ENCODE data around the gene PTPRN2.

The PTPRN2 gene

GRCh38 chr7:158498443-158499081 is 89.1 kb downstream of the PTPRN2 start:
- no peak for FAIRE-seq
- no peak for DNase-seq (ENCODE audit: insufficient read length, low spot score)

GRCh38 chr7:158497627-158498026 is 90.0 kb downstream of the PTPRN2 start:
- DNase-seq (ENCODE audit: insufficient read length, low spot score), result no peak
- no peak for FAIRE-seq

- peak; percentile 53 for DNase-seq (ENCODE audit: insufficient read length, low spot score)
- FAIRE-seq, result no peak
These were observed 91.8 kb downstream of the PTPRN2 start for GRCh38 chr7:158495786-158496185.

GRCh38 chr7:158495216-158495615 is 92.4 kb downstream of the PTPRN2 start:
- DNase-seq (ENCODE audit: insufficient read length, low spot score), result no peak
- FAIRE-seq, result no peak

GRCh38 chr7:158494643-158495042 is 93.0 kb downstream of the PTPRN2 start:
- no peak for DNase-seq (ENCODE audit: insufficient read length, low spot score)
- FAIRE-seq, result no peak

- FAIRE-seq, result no peak
- peak; percentile 12 for DNase-seq (ENCODE audit: insufficient read length, low spot score)
These were observed 93.4 kb downstream of the PTPRN2 start for GRCh38 chr7:158494162-158494586.

GRCh38 chr7:158492367-158492764 is 95.3 kb downstream of the PTPRN2 start:
- FAIRE-seq, result no peak
- no peak for DNase-seq (ENCODE audit: insufficient read length, low spot score)

- DNase-seq (ENCODE audit: insufficient read length, low spot score), result no peak
- no peak for FAIRE-seq
These were observed 96.5 kb downstream of the PTPRN2 start for GRCh38 chr7:158491094-158491493.

- no peak for DNase-seq (ENCODE audit: insufficient read length, low spot score)
- no peak for FAIRE-seq
These were observed 97.3 kb downstream of the PTPRN2 start for GRCh38 chr7:158490171-158490782.

- FAIRE-seq, result no peak
- DNase-seq (ENCODE audit: insufficient read length, low spot score), result no peak
These were observed 98.0 kb downstream of the PTPRN2 start for GRCh38 chr7:158489462-158490155.

- DNase-seq (ENCODE audit: insufficient read length, low spot score) (no peak), FAIRE-seq (no peak)
These were observed 99.2 kb downstream of the PTPRN2 start for GRCh38 chr7:158488181-158488971.

GRCh38 chr7:158487631-158488151 is 99.9 kb downstream of the PTPRN2 start:
- DNase-seq (ENCODE audit: insufficient read length, low spot score) (no peak), FAIRE-seq (no peak)

- DNase-seq (ENCODE audit: insufficient read length, low spot score) (no peak), FAIRE-seq (no peak)
These were observed 100.7 kb downstream of the PTPRN2 start for GRCh38 chr7:158486919-158487318.

GRCh38 chr7:158484801-158485531 is 102.7 kb downstream of the PTPRN2 start:
- DNase-seq (ENCODE audit: insufficient read length, low spot score), result no peak
- FAIRE-seq, result no peak

- no peak for FAIRE-seq
- no peak for DNase-seq (ENCODE audit: insufficient read length, low spot score)
These were observed 105.1 kb downstream of the PTPRN2 start for GRCh38 chr7:158482480-158482879.

GRCh38 chr7:158479664-158480025 is 108.0 kb downstream of the PTPRN2 start:
- no peak for FAIRE-seq
- no peak for DNase-seq (ENCODE audit: insufficient read length, low spot score)

- FAIRE-seq (no peak), DNase-seq (ENCODE audit: insufficient read length, low spot score) (no peak)
These were observed 108.5 kb downstream of the PTPRN2 start for GRCh38 chr7:158479021-158479663.

- no peak for FAIRE-seq
- DNase-seq (ENCODE audit: insufficient read length, low spot score), result no peak
These were observed 109.8 kb downstream of the PTPRN2 start for GRCh38 chr7:158477866-158478265.

- FAIRE-seq (no peak), DNase-seq (ENCODE audit: insufficient read length, low spot score) (no peak)
These were observed 111.2 kb downstream of the PTPRN2 start for GRCh38 chr7:158476331-158476932.

GRCh38 chr7:158475679-158476052 is 112.0 kb downstream of the PTPRN2 start:
- no peak for DNase-seq (ENCODE audit: insufficient read length, low spot score)
- FAIRE-seq, result no peak
